ENCODE measurements around the gene PRPF19. TPM values are rescaled to one million over a fixed set of nuclear protein-coding genes. Genes with fewer than 3 reads are reported as not detected.

The PRPF19 gene
- polyA plus RNA-seq, 1 donor from 2014 or later: 71.3 TPM

- no peaks in the 10 kb centered on the region for H3K27me3 ChIP-seq (ENCODE audit: insufficient read depth, low read depth, low read length)
- no peak overlapping the region for H3K27ac ChIP-seq (ENCODE audit: low read length)
- H3F3A ChIP-seq (ENCODE audit: insufficient read depth, low read length, poor library complexity, severe bottlenecking): peaks cover 3% of the 10 kb centered on the region
- H4K20me1 ChIP-seq (ENCODE audit: insufficient read depth): no peaks in the 10 kb centered on the region
- no peak overlapping the region for H2AFZ ChIP-seq (ENCODE audit: low read depth, low read length)
- no peak for TF ChIP-seq CTCF (IDR thresholded peaks at IDR 0.05; ENCODE audit: poor library complexity, severe bottlenecking)
- TF ChIP-seq EZH2 (IDR thresholded peaks at IDR 0.05; ENCODE audit: borderline replicate concordance, insufficient read depth, low read length, poor library complexity, severe bottlenecking): no peak
- no peak for TF ChIP-seq POLR2AphosphoS5 (IDR thresholded peaks at IDR 0.05)
- no peak for TF ChIP-seq TAF1 (IDR thresholded peaks at IDR 0.05; ENCODE audit: low read depth)
- no peak for TF ChIP-seq SMC3 (conservative IDR thresholded peaks at IDR 0.05; ENCODE audit: poor library complexity)
- no peak for TF ChIP-seq RAD21 (conservative IDR thresholded peaks at IDR 0.05)
- TF ChIP-seq REST (IDR thresholded peaks at IDR 0.05; ENCODE audit: borderline replicate concordance): no peak
- TF ChIP-seq MXI1 (conservative IDR thresholded peaks at IDR 0.05; ENCODE audit: poor library complexity, severe bottlenecking): no peak
- TF ChIP-seq EP300 (conservative IDR thresholded peaks at IDR 0.05; ENCODE audit: poor library complexity, severe bottlenecking): no peak
- H3K79me2 ChIP-seq (replicated peaks; ENCODE audit: insufficient read depth, low read length): peaks cover 40% of the 10 kb centered on the region
- H3K9me3 ChIP-seq (ENCODE audit: low read length): no peaks in the 10 kb centered on the region
- no peak overlapping the region for H3K4me2 ChIP-seq (ENCODE audit: low read length)
- H3K4me3 ChIP-seq (ENCODE audit: low read length): no peak overlapping the region
- H3K9me2 ChIP-seq (ENCODE audit: insufficient read depth, low read length): no peaks in the 10 kb centered on the region
- no peak overlapping the region for H3K9ac ChIP-seq (ENCODE audit: low read length)
- H3K36me3 ChIP-seq (ENCODE audit: insufficient read depth, low read length): no peaks in the 10 kb centered on the region
These were observed 10.9 kb upstream of the PRPF19 start for GRCh38 chr11:60917267-60917666.

- Histone ChIP-seq H3K9me3 (ENCODE audit: low read length) (no peaks in the 10 kb centered on the region), H3K4me3 (ENCODE audit: low read length) (no peak overlapping the region), H3K9me2 (ENCODE audit: insufficient read depth, low read length) (no peaks in the 10 kb centered on the region), H4K20me1 (ENCODE audit: insufficient read depth) (no peaks in the 10 kb centered on the region), H3K27me3 (ENCODE audit: insufficient read depth, low read depth, low read length) (no peaks in the 10 kb centered on the region), H2AFZ (ENCODE audit: low read depth, low read length) (no peak overlapping the region), H3K79me2 (replicated peaks; ENCODE audit: insufficient read depth, low read length) (peaks cover 40% of the 10 kb centered on the region), H3K27ac (ENCODE audit: low read length) (no peak overlapping the region), H3K4me2 (ENCODE audit: low read length) (no peak overlapping the region), H3F3A (ENCODE audit: insufficient read depth, low read length, poor library complexity, severe bottlenecking) (peaks cover 3% of the 10 kb centered on the region), H3K36me3 (ENCODE audit: insufficient read depth, low read length) (no peaks in the 10 kb centered on the region), H3K9ac (ENCODE audit: low read length) (no peak overlapping the region)
- no peak for TF ChIP-seq POLR2AphosphoS5 (IDR thresholded peaks at IDR 0.05)
These were observed 10.4 kb upstream of the PRPF19 start for GRCh38 chr11:60916669-60917206.

All from neural cell (in vitro differentiated cells).